Activated CD4-positive, alpha-beta T cell treated with anti-CD3 and anti-CD28 coated beads for 36 hours (primary cell): ENCODE data around the gene SPRED1. TPM values are rescaled to one million over a fixed set of nuclear protein-coding genes. Genes with fewer than 3 reads are reported as not detected.

Experiments
- ATAC-seq: fragments of 200-7000 bp; cut with Tn5 transposase; one replicate; pipeline ENCODE4 v1.10.0; 2021; ENCODE audit warnings: mild to moderate bottlenecking, moderate library complexity
- CTCF ChIA-PET: fragments of 350-600 bp; sonication (Branson Sonifier 250); formaldehyde crosslinking; loops from one replicate; lab custom pipeline; 2021; ENCODE audit warnings: antibody characterized with exemption; lab: Charles Lee
- POLR2A ChIA-PET: fragments of 350-600 bp; sonication (Branson Sonifier 250); formaldehyde crosslinking; loops from one replicate; lab custom pipeline; 2021; ENCODE audit warnings: antibody characterized with exemption, inconsistent platforms; lab: Charles Lee
- DNase-seq: peaks from one replicate; pipeline ENCODE4 v3.0.0-alpha.2; 2020
- H3K27ac Mint-ChIP-seq: one replicate; pipeline ENCODE4 v1.8.0; 2021; ENCODE audit warnings: mixed read lengths
- H3K27me3 Mint-ChIP-seq: one replicate; pipeline ENCODE4 v1.8.0; 2021; ENCODE audit warnings: mixed read lengths
- H3K36me3 Mint-ChIP-seq: one replicate; pipeline ENCODE4 v1.8.0; 2021; ENCODE audit warnings: low read depth, mixed read lengths
- H3K4me1 Mint-ChIP-seq: one replicate; pipeline ENCODE4 v1.8.0; 2021; ENCODE audit warnings: mixed read lengths
- H3K4me3 Mint-ChIP-seq: one replicate; pipeline ENCODE4 v1.8.0; 2021; ENCODE audit warnings: mild to moderate bottlenecking, moderate library complexity, mixed read lengths
- H3K9me3 Mint-ChIP-seq: one replicate; pipeline ENCODE4 v1.8.0; 2021; ENCODE audit warnings: low read depth, mixed read lengths
- intact Hi-C, 2 experiments: fragments of 100-400 bp; cut with DNase I in 1 of 2; cut with micrococcal nuclease in 1 of 2; formaldehyde crosslinking; loops; one replicate each; pipeline versions ENCODE4 v1.14.2 to v1.15.1; 2022 to 2024; cut with DNase I, micrococcal nuclease
- total RNA-seq, 2 experiments: library from RNA; stranded (reverse); gene quantifications; one replicate each; pipeline ENCODE4 v1.2.3, GENCODE V29; 2021

SPRED1 gene
- total RNA-seq, 2 experiments from 2014 or later = 0.90 to 0.96 TPM

- peaks cover 11% of the 10 kb centered on the region for H3K27me3 Mint-ChIP-seq
- POLR2A ChIA-PET = no interaction called here
- H3K9me3 Mint-ChIP-seq = no peaks in the 10 kb centered on the region
- no peak overlapping the region for H3K27ac Mint-ChIP-seq
- intact Hi-C loops = loop anchor here in 1 of 2 experiments (10.0 kb wide), 1 partner anchor 54 kb away; no protein-coding TSS in a partner anchor
- CTCF ChIA-PET = no interaction called here
- no peaks in the 10 kb centered on the region for H3K4me1 Mint-ChIP-seq
- ATAC-seq = no peak
- H3K4me3 Mint-ChIP-seq = no peak overlapping the region
- no peak for DNase-seq
- no peaks in the 10 kb centered on the region for H3K36me3 Mint-ChIP-seq
These were observed 14.3 kb upstream of the SPRED1 start for GRCh38 chr15:38238311-38238710.

- ChIA-PET CTCF (interaction anchor here (1.1 kb wide), 1 partner anchor 13 kb away, joined by 3 read pairs; no protein-coding TSS in a partner anchor), POLR2A (no interaction called here)
- Mint-ChIP-seq H3K27ac (no peak overlapping the region), H3K4me3 (no peak overlapping the region), H3K4me1 (no peaks in the 10 kb centered on the region), H3K27me3 (peaks cover 21% of the 10 kb centered on the region), H3K9me3 (no peaks in the 10 kb centered on the region), H3K36me3 (no peaks in the 10 kb centered on the region)
- DNase-seq (no peak), ATAC-seq (no peak)
- intact Hi-C loops = no loop called here
These were observed 10.6 kb upstream of the SPRED1 start for GRCh38 chr15:38242055-38242454.

GRCh38 chr15:38243278-38244055 is 9.2 kb upstream of the SPRED1 start:
- ChIA-PET POLR2A (no interaction called here), CTCF (no interaction called here)
- H3K4me1 Mint-ChIP-seq = no peaks in the 10 kb centered on the region
- intact Hi-C loops = no loop called here
- no peak for ATAC-seq
- no peak for DNase-seq
- H3K36me3 Mint-ChIP-seq = no peaks in the 10 kb centered on the region
- H3K4me3 Mint-ChIP-seq = no peak overlapping the region
- H3K27ac Mint-ChIP-seq = no peak overlapping the region
- H3K27me3 Mint-ChIP-seq = peaks cover 28% of the 10 kb centered on the region
- H3K9me3 Mint-ChIP-seq = no peaks in the 10 kb centered on the region

- POLR2A ChIA-PET = no interaction called here
- ATAC-seq (no peak), DNase-seq (no peak)
- no peaks in the 10 kb centered on the region for H3K9me3 Mint-ChIP-seq
- intact Hi-C loops = no loop called here
- CTCF ChIA-PET = no interaction called here
- no peaks in the 10 kb centered on the region for H3K36me3 Mint-ChIP-seq
- no peak overlapping the region for H3K27ac Mint-ChIP-seq
- H3K27me3 Mint-ChIP-seq = peaks cover 44% of the 10 kb centered on the region
- no peak overlapping the region for H3K4me3 Mint-ChIP-seq
- H3K4me1 Mint-ChIP-seq = peaks cover 8% of the 10 kb centered on the region
These were observed 5.3 kb upstream of the SPRED1 start for GRCh38 chr15:38247336-38247735.

GRCh38 chr15:38253351-38253781 is 730 bp downstream of the SPRED1 start:
- peak overlapping the region; percentile 69 for H3K27ac Mint-ChIP-seq
- POLR2A ChIA-PET = interaction anchor here (0.6 kb wide), 1 partner anchor 101 kb away, joined by 3 read pairs; no protein-coding TSS in a partner anchor
- peak; percentile 23 for ATAC-seq
- DNase-seq = peak; percentile 20
- CTCF ChIA-PET = interaction anchor here (0.9 to 1.7 kb wide), 7 partner anchors 8 to 452 kb away, joined by 3 to 6 read pairs (median 3); partner anchors contain the start of gene FAM98B
- H3K4me1 Mint-ChIP-seq = peaks cover 25% of the 10 kb centered on the region
- intact Hi-C loops = loop anchor here (2.0 to 10.0 kb wide), 8 partner anchors 43 to 445 kb away; partner anchors contain the start of genes FAM98B (in 1 of the 2) and RASGRP1 (in 1 of the 2)
- H3K9me3 Mint-ChIP-seq = no peaks in the 10 kb centered on the region
- H3K27me3 Mint-ChIP-seq = peaks cover 26% of the 10 kb centered on the region
- peak overlapping the region; percentile 85 for H3K4me3 Mint-ChIP-seq
- no peaks in the 10 kb centered on the region for H3K36me3 Mint-ChIP-seq

- peaks cover 25% of the 10 kb centered on the region for H3K4me1 Mint-ChIP-seq
- no peaks in the 10 kb centered on the region for H3K9me3 Mint-ChIP-seq
- ChIA-PET CTCF (interaction anchor here (0.7 to 1.7 kb wide), 5 partner anchors 11 to 445 kb away, joined by 3 to 5 read pairs (median 3); no protein-coding TSS in a partner anchor), POLR2A (interaction anchor here (0.6 kb wide), 1 partner anchor 100 kb away, joined by 3 read pairs; no protein-coding TSS in a partner anchor)
- H3K36me3 Mint-ChIP-seq = no peaks in the 10 kb centered on the region
- DNase-seq (peak; percentile 60), ATAC-seq (peak; percentile 53)
- H3K27me3 Mint-ChIP-seq = peaks cover 25% of the 10 kb centered on the region
- peak overlapping the region; percentile 85 for H3K4me3 Mint-ChIP-seq
- H3K27ac Mint-ChIP-seq = peak overlapping the region; percentile 24
- intact Hi-C loops = loop anchor here (2.0 to 10.0 kb wide), 6 partner anchors 53 to 441 kb away; partner anchors contain the start of gene RASGRP1 (in 1 of the 2)
These were observed 1.6 kb downstream of the SPRED1 start for GRCh38 chr15:38254051-38254883.

GRCh38 chr15:38255690-38256089 is 3.1 kb downstream of the SPRED1 start:
- ATAC-seq (no peak), DNase-seq (no peak)
- CTCF ChIA-PET = no interaction called here
- Mint-ChIP-seq H3K27me3 (peaks cover 13% of the 10 kb centered on the region), H3K36me3 (no peaks in the 10 kb centered on the region), H3K4me1 (peaks cover 25% of the 10 kb centered on the region), H3K27ac (no peak overlapping the region), H3K9me3 (no peaks in the 10 kb centered on the region), H3K4me3 (no peak overlapping the region)
- POLR2A ChIA-PET = no interaction called here
- intact Hi-C loops = loop anchor here (2.0 to 10.0 kb wide), 3 partner anchors 181 to 439 kb away; no protein-coding TSS in a partner anchor

GRCh38 chr15:38257676-38258075 is 5.0 kb downstream of the SPRED1 start:
- DNase-seq (no peak), ATAC-seq (no peak)
- no peak overlapping the region for H3K4me3 Mint-ChIP-seq
- ChIA-PET CTCF (no interaction called here), POLR2A (no interaction called here)
- H3K27ac Mint-ChIP-seq = no peak overlapping the region
- H3K36me3 Mint-ChIP-seq = no peaks in the 10 kb centered on the region
- peaks cover 3% of the 10 kb centered on the region for H3K27me3 Mint-ChIP-seq
- intact Hi-C loops = loop anchor here in 1 of 2 experiments (10.0 kb wide), 2 partner anchors 183 to 437 kb away; no protein-coding TSS in a partner anchor
- H3K9me3 Mint-ChIP-seq = no peaks in the 10 kb centered on the region
- H3K4me1 Mint-ChIP-seq = peaks cover 17% of the 10 kb centered on the region

GRCh38 chr15:38259134-38259533 is 6.5 kb downstream of the SPRED1 start:
- Mint-ChIP-seq H3K36me3 (no peaks in the 10 kb centered on the region), H3K27me3 (no peaks in the 10 kb centered on the region), H3K27ac (no peak overlapping the region), H3K4me1 (peaks cover 9% of the 10 kb centered on the region), H3K9me3 (no peaks in the 10 kb centered on the region), H3K4me3 (no peak overlapping the region)
- ATAC-seq = no peak
- CTCF ChIA-PET = no interaction called here
- intact Hi-C loops = loop anchor here in 1 of 2 experiments (10.0 kb wide), 2 partner anchors 184 to 436 kb away; no protein-coding TSS in a partner anchor
- POLR2A ChIA-PET = no interaction called here
- no peak for DNase-seq

GRCh38 chr15:38260077-38260476 is 7.4 kb downstream of the SPRED1 start:
- Mint-ChIP-seq H3K9me3 (no peaks in the 10 kb centered on the region), H3K27ac (no peak overlapping the region), H3K4me1 (no peaks in the 10 kb centered on the region), H3K36me3 (no peaks in the 10 kb centered on the region), H3K27me3 (no peaks in the 10 kb centered on the region), H3K4me3 (no peak overlapping the region)
- DNase-seq (no peak), ATAC-seq (no peak)
- intact Hi-C loops = no loop called here
- ChIA-PET CTCF (interaction anchor here (0.6 kb wide), 2 partner anchors 72 to 81 kb away, joined by 3 to 4 read pairs; no protein-coding TSS in a partner anchor), POLR2A (no interaction called here)

- Mint-ChIP-seq H3K4me1 (no peaks in the 10 kb centered on the region), H3K4me3 (no peak overlapping the region), H3K36me3 (no peaks in the 10 kb centered on the region), H3K27me3 (no peaks in the 10 kb centered on the region), H3K27ac (no peak overlapping the region), H3K9me3 (no peaks in the 10 kb centered on the region)
- intact Hi-C loops = no loop called here
- ChIA-PET CTCF (no interaction called here), POLR2A (interaction anchor here (0.7 kb wide), 1 partner anchor 211 kb away, joined by 4 read pairs; no protein-coding TSS in a partner anchor)
- ATAC-seq (no peak), DNase-seq (no peak)
These were observed 10.6 kb downstream of the SPRED1 start for GRCh38 chr15:38263251-38263650.
